Measurements from ENCODE around the gene MOV10.
A peak's percentile ranks its signal among the peaks of the same experiment; 100 is the strongest.
"Not testable (repeated sequence)": the region's sequence is repeated elsewhere in the genome, so short reads cannot be mapped to it uniquely, and the experiment has no call there.

The MOV10 gene, protein sequence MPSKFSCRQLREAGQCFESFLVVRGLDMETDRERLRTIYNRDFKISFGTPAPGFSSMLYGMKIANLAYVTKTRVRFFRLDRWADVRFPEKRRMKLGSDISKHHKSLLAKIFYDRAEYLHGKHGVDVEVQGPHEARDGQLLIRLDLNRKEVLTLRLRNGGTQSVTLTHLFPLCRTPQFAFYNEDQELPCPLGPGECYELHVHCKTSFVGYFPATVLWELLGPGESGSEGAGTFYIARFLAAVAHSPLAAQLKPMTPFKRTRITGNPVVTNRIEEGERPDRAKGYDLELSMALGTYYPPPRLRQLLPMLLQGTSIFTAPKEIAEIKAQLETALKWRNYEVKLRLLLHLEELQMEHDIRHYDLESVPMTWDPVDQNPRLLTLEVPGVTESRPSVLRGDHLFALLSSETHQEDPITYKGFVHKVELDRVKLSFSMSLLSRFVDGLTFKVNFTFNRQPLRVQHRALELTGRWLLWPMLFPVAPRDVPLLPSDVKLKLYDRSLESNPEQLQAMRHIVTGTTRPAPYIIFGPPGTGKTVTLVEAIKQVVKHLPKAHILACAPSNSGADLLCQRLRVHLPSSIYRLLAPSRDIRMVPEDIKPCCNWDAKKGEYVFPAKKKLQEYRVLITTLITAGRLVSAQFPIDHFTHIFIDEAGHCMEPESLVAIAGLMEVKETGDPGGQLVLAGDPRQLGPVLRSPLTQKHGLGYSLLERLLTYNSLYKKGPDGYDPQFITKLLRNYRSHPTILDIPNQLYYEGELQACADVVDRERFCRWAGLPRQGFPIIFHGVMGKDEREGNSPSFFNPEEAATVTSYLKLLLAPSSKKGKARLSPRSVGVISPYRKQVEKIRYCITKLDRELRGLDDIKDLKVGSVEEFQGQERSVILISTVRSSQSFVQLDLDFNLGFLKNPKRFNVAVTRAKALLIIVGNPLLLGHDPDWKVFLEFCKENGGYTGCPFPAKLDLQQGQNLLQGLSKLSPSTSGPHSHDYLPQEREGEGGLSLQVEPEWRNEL

DNA sequence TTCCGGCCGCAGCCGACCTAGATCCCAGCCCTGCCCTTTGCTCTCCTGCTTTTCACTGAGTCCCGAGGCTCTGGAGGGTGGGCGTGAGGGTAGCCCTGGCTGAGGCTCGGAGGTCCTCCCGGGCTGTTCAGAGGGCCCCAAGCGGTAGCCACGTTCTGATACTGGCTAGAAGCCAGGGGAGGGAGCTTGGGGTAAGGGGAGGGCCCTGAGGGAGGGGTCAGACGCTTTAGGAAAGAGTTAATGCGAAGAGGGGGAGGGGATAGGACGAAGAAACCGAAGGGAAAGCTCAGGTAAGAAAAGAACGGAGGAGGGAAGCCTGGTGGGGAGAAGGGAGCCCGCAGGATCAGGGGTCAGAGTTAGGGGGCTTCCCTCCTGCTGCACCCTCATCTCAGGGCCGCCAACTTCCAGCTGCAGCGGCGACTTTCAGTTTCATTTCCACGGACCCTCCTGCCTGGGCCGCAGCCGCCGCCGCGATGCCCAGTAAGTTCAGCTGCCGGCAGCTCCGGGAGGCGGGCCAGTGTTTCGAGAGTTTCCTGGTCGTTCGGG lies at the start of gene MOV10:
TSS of gene MOV10 (plus strand) at position 220 of the 546 bp plus-strand sequence. CDS start at position 474, 254 bp downstream.
- DNase-seq (ENCODE audit: low read depth), result peak; percentile 36

DNA sequence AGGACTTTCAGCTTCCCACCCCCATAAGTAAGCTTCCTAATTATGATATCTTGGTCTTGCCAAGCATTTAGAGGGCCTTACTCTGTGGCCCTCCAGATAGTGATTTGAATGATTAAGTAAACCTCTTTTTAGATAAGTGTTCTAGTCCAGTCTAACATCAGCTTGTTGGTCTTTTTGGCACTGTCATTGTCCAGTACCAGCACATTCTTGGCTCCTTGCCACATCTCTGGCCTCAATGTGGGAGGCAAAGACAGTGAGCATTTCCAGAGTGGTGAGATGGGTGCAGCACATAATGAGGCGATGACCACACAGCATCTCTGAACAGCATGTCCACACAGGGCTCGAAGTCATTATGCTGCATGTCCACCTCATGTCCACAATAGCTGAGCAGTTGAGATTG lies 48.8 kb upstream of the MOV10 start:
- DNase-seq (ENCODE audit: low read depth), result no peak

DNA sequence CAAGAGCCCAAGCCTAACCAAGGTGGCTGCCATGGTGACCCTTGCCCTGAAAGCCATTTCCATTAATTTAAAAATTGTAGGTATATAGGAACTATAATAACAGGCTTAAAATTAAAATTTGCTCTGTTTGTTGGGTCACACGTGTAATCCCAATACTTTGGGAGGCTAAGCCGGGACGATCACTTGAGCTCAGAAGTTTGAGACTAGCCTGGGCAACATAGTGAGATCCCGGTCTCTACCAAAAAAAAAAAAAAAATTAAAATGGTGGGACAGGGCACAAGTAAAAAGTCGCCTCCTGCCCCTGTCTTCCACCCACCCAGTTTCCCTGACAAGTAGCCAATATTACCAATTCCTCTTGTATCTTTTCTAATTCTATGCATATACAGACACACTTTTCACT lies 48.3 kb upstream of the MOV10 start:
- no peak for DNase-seq (ENCODE audit: low read depth)

DNA sequence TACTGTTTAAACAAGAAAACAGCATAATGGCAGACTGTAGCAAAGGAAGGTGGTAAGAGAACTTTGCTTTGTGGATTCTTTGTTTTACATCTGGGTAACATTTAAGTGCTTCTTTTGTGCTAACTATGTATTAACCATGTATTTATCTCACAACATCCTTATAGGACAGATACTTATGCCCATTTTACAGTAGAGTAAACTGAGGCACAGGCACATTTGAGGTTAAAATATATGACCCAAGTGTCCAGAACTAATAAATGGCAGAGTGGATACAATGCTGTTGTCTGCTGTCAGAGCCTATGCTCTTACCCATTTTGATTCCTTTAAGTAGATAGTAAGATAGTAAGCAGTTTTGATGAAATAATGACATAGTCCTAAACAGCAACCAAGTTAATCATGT lies 47.6 kb upstream of the MOV10 start:
- DNase-seq (ENCODE audit: low read depth), result no peak

DNA sequence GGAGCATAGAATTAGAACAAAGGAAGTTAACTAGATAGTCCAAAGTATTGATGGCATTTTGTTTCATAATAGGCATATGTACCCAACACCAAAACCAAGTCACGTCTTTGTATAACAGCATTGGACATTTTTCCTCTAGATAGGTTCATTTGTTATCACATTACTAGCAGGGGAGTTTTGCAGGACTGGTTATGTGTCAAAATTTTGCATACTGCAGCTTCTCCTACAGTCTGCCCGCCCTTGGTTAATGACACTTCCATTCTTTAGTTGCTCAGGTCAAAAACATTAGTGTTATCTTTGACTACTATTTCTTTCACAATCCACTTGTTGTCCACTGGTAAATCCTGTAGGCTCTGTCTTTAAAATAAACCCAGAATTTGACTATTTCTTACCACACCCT lies 45.9 kb upstream of the MOV10 start:
- no peak for DNase-seq (ENCODE audit: low read depth)

DNA sequence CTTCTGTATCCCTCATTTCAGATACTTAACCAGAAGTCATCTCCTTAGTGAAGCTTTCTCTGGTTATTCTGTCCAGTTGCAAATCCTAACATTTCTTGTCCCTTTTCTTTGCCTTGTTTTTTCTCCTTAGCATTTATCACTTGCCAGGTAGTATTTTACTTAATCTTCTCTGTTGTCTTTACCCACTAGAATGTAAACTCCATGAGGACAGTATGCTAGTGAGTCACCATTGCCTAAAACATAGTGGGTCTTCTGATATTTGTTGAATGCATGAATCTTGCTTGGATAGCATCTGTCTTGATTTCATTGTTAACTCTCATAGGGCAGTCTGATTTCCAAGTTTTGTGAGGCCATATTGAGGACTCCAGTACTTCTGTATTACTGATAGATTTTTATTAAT lies 45.2 kb upstream of the MOV10 start:
- DNase-seq (ENCODE audit: low read depth), result no peak

DNA sequence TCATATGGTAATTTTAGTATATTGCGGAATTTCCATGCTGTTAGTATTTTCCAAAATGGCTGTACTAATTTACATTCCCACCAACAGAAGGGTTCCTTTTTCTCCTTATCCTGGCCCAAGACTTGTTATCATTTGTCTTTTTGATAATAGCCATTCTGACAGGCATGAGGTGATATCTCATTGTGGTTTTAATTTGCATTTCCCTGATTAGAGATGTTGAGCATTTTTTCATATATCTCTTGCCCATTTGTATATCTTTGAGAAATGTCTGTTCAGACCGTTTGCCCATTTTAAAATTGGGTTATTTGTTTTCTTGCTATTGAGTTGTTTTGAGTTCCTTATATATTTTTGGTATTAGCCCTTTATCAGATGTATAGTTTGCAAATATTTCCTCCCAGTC lies 40.8 kb upstream of the MOV10 start:
- DNase-seq (ENCODE audit: low read depth), result no peak

DNA sequence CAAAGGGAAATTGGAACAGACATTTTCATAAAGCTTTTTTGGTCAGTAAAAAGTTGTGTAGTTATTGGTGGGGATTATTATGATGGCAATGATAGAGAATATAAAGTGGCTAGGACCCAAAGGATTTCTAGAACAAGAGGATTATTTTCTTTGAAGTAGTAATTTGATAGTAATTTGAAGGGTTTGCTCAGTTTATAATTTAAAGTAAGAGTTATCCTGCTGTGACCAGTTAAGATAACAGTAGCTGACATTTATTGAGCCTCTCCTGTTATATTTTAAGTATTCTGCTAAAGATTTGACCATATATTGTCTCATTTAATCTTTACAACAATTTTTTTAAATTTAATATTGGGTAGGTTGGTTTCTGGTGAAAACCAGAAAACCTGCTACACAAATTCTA lies 40.1 kb upstream of the MOV10 start:
- DNase-seq (ENCODE audit: low read depth), result no peak

DNA sequence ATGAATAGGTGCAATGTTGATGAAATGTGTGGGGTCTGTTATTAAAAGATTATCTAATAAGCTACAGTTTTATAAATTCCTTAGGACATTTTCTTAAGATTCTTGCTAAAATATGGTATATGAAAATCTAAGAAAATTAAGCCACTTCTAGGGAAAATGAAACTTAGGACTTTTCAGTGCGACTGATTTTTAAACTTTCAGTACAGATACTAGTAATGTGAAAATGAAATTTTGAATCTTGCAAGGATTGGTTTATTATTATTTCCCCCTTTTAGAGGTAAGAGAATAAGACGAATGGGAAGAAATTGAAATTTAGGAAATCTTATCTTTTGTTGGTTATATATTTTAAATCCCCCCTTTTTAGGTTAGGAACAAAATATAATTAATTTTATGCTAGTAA lies 38.4 kb upstream of the MOV10 start:
- DNase-seq (ENCODE audit: low read depth), result no peak

DNA sequence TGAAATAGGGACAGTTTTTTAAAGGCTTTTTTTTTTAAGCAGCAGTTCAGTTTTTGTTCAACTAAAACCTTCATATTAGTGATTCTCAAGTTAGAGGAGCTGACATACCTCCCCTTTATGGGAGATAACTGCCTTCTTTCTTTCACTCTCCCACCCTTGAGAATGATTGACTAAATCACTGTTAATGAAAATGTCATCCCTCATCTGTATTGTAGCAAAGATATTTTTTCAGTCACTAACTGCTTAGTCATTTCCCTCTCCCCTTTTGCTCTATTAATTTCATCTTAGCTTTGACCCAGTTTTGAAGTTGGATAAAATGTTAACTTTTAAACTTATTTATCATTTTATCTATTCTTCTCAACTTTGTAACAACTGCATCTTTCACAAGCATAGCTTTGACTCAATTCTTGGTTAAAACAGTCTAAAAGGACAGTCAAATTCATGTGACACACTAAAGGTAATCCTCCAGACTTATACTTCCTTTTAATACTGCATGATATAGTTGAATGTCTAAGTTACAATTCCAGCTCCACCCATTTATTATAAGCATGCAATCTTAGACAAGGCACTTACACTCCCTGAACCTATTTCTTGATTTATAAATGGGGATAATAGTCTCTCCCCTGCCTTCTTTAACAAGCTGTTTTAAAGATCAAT lies 37.7 kb upstream of the MOV10 start:
- DNase-seq (ENCODE audit: low read depth), result no peak

DNA sequence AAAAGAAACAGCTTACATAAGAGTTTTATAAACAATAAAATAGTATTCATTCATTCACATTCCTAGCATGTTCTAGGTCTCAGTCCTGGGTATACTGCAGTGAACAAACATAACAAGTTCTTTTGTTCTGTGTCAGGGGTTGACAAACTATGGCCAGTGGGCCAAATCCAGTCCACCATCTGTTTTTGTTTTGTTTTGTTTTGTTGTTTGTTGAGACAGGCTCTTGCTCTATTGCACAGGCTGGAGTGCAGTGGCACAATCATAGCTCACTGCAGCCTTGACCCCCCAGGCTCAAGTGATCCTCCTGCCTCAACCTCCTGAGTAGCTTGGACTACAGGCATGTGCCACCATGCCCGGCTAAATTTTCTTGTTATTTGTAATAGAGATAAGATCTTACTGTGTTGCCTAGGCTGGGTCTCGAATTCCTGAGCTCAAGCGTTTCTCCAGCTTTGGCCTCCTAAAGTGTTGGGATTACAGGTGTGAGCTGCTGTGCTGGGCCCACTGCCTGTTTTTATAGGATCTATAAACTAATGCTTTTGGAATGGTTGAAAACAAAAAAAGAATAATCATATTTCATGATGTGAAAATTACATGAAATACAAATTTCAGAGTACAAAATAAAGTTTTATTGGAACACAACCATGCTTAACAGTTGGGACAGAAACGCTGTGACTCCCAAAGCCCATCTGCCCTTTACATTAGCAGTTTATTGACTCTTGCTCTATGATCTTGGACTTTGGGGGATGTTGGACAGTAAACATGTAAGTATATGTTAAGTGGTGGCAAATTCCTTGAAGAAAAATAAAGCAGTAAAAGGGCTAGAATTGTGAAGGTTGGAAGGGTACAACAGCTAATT lies 37.0 kb upstream of the MOV10 start:
- DNase-seq (ENCODE audit: low read depth), result no peak

DNA sequence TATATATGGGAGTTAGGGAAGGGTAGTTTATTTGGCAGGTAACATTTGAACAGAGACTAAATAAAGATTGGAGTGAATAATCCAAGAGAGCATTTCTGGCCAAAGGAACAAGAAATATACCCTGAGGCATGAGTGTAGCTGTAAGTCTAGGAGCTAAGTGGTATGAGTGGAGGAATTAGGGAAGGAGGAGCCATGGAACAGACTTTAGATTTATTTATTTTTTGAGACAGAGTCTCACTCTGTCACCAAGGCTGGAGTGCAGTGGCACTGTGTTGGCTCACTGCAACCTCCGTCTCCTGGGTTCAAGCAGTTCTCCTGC lies 36.4 kb upstream of the MOV10 start:
- DNase-seq (ENCODE audit: low read depth), result no peak

DNA sequence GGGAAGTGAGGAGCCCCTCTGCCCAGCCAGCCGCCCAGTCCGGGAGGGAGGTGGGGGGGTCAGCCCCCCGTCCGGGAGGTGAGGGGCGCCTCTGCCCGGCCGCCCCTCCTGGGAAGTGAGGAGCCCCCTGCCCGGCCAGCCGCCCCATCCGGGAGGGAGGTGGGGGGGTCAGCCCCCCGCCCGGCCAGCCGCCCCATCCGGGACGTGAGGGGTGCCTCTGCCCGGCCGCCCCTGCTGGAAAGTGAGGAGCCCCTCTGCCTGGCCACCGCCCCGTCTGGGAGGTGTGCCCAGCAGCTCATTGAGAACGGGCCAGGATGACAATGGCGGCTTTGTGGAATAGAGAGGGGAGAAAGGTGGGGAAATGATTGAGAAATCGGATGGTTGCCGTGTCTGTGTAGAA lies 34.0 kb upstream of the MOV10 start:
- DNase-seq (ENCODE audit: low read depth), result not testable (repeated sequence)

DNA sequence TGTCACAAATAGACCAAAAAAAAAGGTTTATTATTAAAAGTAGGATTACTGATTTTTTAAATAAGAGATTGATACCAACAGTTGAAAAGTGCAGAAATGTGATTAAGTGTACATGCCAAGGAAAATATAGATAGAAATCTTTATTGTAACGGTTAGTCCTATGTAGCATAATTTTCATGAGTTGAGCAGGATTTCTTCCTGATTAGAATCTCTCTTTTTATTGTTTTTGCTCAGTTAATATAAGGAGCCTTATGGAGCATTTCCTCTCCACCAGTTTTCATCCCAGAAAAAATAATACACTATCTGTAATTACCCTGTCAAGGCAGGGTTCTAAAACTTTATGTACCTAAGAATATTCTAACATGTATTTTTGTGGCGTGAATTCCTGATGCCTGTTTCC lies 31.4 kb upstream of the MOV10 start:
- no peak for DNase-seq (ENCODE audit: low read depth)

DNA sequence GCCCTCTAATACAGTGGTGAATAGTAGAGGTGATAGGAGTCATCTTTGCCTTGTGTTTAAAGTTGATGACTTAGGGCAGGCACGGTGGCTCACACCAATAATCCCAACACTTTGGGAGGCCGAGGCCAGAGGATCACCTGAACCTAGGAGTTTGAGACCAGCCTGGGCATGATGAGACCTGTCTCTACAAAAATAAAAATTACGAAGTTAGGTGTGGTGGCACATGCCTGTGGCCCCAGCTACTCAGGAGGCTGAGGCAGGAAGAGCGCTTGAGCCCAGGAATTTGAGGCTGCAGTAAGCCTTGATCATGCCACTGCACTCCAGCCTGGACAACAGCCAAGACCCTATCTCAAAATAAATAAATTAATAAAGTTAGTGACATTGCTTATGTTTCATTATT lies 28.2 kb upstream of the MOV10 start:
- no peak for DNase-seq (ENCODE audit: low read depth)

DNA sequence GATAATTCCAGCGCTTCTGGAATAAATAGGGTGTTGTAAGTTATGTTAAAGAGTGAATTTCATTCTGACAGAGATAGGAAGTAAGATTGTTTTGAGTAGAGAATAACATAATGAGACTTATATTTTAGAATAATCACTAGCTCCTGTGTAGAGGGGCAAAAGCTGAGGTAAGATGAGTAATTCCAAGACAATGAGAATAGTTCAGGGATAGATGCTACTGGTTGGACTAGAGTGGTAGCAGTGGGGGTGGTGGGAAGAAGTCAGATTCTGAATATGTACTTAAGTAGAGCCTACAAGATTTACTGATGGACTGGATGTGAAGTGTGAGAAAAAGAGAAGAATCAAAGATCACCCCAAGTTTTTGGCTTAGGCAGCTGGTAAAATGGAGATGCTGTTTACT lies 23.3 kb upstream of the MOV10 start:
- DNase-seq (ENCODE audit: low read depth), result no peak

DNA sequence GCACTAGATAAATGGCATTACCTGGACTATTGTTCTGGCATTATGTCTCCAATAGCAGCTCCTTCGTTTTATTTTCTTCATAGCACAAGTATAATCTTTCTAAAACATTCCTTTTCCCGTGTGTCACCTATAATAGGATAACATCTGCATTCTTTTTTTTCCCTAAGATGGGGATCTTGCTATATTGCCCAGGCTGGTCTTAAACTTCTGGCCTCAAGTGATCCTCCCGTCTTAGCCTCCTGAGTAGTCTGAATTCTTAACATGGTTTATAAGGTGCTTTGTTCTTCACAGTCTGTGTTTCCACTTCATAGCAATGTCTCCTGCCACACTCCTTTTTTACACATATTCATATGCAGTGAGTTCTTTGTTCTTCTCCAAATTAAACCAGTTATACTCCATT lies 8.6 kb upstream of the MOV10 start:
- DNase-seq (ENCODE audit: low read depth), result no peak

DNA sequence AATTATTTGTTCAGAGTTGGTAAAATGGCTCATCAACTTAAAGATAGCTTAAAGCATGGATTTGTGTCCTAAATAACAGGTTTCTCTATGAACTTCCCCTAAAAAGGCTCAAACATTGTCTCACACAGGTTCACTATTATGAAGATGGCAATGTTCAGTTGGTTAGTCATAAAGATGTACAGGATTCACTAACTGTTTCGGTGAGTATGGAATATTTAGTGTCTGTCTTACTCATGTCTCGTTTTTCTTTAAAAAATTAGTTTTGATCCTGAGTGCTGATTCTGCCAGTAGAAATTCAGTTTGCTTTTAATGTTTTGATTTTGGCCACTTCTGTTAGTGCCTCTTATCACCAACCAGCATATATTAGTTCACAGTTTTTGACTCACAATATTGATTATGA lies 7.5 kb upstream of the MOV10 start:
- no peak for DNase-seq (ENCODE audit: low read depth)

DNA sequence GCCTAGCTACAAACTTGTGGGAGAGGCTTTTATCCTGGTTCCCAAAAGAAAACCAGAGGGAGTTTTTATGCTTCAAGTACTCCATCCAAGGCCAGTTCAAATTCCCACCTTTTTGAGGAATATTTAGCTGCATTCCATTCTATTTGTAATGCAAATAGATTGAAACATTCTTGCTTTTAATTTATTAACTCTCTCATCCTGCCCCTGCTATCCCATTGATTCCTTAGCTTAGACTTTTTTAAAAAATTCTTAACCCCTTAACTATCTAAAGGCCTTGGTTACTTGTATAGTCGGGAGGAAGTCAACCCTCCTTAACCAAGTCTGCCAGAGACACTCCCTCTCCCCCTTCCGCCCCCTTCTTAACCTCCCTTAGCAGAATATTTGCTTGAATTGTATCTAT lies 2.5 kb upstream of the MOV10 start:
- no peak for DNase-seq (ENCODE audit: low read depth)

DNA sequence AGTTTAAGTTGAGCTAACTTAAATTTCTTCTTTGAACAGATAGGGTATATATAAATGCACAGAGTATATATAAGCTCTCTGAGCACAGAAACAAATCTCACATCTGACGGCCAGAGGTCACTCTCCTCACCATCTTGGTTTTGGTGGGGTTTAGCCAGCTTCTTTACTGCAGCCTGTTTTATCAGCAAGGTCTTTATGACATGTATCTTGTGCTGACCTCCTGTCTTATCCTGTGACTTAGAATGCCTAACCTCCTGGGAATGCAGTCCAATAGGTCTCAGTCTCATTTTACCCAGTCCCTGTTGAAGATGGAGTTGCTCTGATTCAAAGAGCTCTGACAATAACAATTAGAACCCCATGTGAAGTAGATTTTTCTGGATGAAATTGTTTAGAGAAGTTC lies 1.6 kb upstream of the MOV10 start:
- no peak for DNase-seq (ENCODE audit: low read depth)

DNA sequence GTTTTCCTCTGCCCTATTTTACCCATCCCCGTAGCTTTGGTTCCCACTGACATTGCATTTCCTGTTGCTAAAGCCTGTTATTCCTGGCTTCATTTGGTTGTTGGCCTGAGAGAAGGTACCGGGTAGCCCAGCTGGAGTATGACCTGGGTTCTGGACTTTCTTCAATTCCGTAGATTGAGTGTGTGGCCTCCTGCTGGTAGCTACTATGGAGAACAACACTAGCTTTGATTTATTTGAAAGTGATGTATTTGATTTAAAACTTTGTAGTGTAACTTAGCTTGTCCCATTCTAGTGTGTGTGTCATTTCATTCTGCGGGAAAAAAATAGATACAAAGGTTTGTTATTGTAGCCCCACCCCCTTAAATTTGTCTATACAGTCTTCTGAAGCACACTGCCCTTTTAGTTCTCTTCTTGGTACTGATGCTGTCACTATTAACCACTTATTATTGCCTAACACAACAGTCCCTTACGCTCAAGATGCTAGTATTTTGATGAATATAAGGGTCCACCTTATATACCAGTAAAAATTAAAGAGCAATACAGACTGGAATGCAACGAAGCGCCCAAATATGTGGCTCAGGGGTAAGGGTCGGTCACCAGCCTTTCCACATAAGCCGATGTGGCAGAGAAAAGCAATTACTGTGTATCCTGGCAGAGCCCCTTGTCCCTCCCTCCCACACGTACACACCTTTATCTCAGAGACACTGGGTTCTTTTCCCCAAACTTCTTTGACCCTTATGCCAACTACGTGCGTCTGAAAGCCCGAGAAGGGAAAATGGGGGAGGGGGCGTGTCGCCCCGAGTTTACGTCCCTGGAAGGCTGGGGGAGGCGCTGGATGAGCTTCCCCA lies 643 bp upstream of the MOV10 start:
- no peak for DNase-seq (ENCODE audit: low read depth)

Data from activated T-cell treated with anti-CD3 and anti-CD28 coated beads for 1 hour (primary cell).